Stimulated activated CD8-positive, alpha-beta memory T cell treated with anti-CD3 and anti-CD28 coated beads, Interleukin-4, amount 100 ng/mL, for 24 hours (primary cell): ENCODE data around the gene MYOC.
"Not testable (repeated sequence)": the region's sequence is repeated elsewhere in the genome, so short reads cannot be mapped to it uniquely, and the experiment has no call there.

Source experiments
- DNase-seq: peaks from one replicate; pipeline ENCODE4 v3.0.0-alpha.2; 2020; ENCODE audit warnings: low read depth

MYOC gene

GRCh38 chr1:171652234-171652822 lies at the start of gene MYOC:
MYOC (minus strand) TSS chr1:171652688; CDS start chr1:171652611, 77 bp downstream.
- DNase-seq: no peak

- no peak for DNase-seq
Observed at GRCh38 chr1:171699531-171699930, 47.0 kb upstream of the MYOC start.

- DNase-seq: not testable (repeated sequence)
Observed at GRCh38 chr1:171695772-171696171, 43.3 kb upstream of the MYOC start.

DNA sequence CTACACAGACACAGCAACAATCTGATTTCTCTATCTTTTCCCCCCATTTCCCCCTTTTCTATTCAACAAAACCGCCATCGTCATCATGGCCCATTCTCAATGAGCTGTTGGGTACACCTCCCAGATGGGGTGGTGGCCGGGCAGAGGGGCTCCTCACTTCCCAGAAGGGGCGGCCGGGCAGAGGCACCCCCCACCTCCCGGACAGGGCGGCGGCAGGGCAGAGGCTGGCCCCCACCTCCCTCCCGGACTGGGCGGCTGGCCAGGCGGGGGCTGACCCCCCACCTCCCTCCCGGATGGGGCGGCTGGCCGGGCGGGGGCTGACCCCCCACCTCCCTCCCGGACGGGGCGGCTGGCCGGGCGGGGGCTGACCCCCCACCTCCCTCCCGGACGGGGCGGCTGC lies 41.1 kb upstream of the MYOC start:
- DNase-seq: not testable (repeated sequence)

DNA sequence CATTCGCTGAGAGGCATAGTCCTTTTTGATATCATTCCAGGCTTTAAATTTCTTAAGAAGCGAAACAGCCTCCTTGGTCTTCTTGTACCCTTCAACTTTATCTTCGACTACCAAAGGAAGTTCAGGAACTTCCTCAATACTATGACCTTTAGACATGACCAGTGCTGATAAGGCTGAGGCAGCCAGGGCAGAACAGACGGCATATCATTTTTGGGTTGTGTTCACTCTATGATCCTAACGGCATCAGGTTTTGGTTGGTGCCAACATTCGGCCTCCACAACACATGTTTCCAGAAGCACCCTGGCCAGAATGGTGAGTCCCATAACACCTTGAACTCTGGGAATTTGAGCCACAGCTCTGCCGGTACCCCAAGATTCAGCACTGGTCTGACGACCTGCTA lies 31.4 kb upstream of the MYOC start:
- DNase-seq: no peak

DNA sequence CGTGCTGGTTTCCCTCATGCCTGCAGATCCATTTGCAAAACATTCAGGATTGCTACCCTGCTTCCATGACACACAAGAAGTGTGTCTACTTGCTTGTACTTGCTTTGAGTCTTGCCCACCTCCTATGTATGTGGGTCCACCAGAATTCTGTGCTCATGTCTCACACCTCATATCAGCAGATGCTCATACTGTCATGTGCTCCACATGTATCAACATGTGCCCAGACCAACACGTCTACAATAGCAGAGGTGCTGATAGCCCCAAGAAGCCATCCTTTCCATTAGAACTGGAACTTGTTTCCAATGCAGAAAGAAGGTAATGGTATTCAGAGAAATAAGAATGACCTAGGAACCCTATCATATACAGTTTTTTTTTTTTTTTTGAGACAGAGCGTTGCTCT lies 27.9 kb upstream of the MYOC start:
- DNase-seq: no peak

GRCh38 chr1:171676823-171677222 lies 24.3 kb upstream of the MYOC start:
- no peak for DNase-seq

- DNase-seq: no peak
Observed at GRCh38 chr1:171674431-171675405, 22.2 kb upstream of the MYOC start.

DNA sequence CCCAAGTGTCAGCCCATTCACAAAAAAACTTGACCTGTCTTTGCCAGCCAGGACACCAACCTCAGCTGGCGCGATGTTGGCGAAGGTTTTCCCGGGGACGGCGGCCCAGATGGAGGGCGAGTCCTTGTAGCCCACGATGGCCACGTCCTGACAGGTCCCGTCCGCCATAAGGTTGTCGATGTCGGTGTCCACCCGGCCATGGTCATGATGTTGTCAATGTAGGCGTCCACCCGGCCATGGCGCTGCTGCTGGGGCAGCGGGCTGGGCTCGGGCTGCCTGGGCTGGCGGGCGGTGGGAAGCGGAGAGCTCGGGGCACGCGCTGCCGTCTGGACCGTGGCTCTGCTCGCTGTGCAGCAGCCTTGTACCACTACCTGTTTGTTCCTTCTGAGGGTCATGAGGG lies 18.3 kb upstream of the MYOC start:
- no peak for DNase-seq

DNA sequence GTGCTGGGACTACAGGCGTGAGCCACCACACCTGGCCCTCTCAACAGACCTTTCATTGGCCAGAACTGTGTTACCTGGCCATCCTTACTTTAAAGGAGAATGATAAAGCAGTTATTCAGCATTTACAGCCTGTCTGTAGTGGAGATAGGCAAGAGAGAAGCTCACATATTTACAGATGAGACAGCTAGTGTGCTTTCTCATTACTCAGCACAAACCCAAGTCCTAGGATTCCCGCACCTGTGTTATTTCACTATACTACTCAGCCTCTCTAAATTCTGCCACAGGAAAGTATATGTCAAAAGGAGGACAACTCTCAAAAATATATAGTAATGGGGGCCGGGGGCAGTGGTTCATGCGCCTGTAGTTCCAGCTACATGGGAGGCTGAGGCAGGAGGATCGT lies 15.9 kb upstream of the MYOC start:
- no peak for DNase-seq

DNA sequence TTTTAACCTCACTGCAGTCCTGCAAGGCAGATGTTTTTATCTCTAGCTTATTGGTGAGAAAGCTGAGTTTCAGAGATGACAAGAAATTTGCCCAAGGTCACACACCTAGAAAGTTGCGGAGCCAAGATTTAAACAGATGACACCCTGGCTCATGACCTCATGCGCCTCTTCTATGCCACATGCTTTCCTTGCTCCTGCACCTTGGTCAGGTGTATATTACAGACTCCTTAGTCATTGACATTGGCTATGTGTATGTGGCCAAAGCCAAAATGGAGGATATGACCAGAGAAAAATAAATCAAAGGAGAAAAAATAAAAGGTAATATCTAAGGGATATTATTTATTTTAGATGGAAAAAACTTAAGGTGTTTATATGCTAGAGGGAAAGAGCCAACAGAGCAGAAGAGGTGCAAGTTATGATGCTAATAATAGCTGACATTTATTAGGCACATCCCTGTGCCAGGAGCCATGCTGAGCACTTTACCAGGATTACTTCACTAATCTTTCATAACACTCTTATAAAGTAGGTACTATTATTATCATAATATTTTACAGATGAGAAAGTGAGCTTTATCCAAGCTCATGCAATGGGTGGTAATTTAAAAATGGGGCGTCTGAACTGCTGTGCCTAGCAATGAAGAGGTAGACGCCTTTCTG lies 13.8 kb upstream of the MYOC start:
- no peak for DNase-seq

DNA sequence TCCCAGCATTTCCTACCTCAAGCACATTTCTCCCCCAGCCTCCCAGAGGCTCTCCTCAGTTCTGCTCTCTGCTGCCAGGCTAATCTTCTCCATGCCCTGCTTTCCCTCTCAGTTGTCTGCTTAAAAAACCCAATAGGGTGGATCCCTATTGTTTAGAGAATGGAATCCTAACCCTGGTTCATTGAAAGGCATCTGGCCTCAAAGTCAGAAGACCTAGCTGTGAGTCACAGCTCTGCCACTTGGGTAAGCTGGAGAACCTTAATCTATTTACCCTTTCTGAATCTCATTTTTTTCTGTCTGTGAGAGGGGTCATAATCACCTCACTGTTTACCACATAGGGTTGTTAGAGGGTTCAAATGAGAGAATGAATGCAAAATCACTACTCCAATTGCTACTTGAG lies 12.5 kb upstream of the MYOC start:
- DNase-seq: no peak

DNA sequence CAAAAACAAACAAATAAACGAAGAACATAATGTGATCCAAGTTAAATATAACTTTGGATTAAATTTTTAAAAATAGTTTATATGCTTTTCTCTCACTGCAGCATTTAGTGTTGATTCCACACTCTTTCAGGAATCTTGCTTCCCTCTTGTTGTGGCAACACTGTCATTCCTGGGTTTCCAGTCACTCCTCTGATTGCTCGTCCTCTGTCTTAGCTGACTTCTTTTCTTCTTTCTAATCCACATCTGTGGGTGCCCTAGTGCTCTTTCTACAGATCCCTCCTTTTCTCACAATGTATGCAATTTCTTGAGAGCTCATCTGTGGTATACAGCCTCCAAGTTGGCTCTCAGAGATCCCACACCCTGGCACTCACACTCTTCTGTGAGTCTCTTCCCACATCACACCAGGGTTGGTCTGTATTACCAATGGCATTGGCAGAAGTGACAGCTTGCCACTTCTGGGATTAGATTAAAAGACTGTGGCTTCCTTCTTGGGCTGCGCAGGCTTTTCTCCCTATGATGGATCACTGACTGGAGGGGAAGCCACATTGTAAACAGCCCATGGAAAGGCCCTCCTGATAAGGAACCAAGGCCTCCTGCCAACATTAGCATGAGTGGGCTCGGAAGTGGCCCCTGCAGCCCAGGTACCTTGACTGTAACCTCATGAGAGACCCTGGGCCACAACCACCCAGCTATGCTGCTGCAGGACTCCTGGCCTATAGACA lies 11.5 kb upstream of the MYOC start:
- DNase-seq: no peak

DNA sequence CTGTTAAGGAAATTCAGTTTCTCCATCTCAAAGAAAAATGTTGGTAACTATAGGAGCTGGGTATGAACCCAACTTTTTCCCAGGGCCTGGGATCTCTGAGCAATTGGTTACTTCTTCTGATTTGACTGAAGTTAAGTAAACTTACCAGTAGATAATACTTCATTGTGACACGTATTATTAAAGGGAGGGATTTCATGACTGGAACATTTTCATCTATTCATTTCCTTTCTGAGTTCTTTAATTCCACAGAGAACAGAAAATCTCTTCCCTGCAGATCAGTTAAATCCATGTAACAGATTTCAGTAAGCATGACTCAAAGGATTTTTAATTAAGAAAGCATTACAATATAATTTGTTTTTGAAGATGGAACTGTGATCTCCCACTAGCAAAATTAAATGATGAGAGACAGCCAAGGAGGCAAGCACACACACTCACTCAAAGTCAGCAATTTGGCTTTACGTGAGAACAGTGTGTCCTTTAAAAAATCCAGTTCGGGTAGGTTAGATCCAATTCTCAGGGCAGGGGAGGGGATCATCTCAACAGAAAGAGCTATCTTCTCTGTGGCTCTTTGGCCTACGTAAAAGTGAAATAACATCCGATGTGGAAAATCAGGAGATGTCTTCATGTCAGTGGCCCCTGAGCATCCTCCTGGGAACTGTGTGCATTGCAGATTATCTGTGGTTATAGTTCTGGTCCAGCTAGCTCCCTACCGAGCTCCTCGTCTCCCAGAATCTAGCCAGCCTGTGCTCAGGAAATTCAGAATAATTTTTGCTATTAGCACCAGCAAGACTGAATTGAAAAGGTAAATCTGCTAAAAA lies 10.8 kb upstream of the MYOC start:
- DNase-seq: no peak

- no peak for DNase-seq
Observed at GRCh38 chr1:171661076-171661650, 8.7 kb upstream of the MYOC start.

- not testable (repeated sequence) for DNase-seq
Observed at GRCh38 chr1:171656206-171656605, 3.7 kb upstream of the MYOC start.

GRCh38 chr1:171655746-171656116 lies 3.2 kb upstream of the MYOC start:
- DNase-seq: no peak

DNA sequence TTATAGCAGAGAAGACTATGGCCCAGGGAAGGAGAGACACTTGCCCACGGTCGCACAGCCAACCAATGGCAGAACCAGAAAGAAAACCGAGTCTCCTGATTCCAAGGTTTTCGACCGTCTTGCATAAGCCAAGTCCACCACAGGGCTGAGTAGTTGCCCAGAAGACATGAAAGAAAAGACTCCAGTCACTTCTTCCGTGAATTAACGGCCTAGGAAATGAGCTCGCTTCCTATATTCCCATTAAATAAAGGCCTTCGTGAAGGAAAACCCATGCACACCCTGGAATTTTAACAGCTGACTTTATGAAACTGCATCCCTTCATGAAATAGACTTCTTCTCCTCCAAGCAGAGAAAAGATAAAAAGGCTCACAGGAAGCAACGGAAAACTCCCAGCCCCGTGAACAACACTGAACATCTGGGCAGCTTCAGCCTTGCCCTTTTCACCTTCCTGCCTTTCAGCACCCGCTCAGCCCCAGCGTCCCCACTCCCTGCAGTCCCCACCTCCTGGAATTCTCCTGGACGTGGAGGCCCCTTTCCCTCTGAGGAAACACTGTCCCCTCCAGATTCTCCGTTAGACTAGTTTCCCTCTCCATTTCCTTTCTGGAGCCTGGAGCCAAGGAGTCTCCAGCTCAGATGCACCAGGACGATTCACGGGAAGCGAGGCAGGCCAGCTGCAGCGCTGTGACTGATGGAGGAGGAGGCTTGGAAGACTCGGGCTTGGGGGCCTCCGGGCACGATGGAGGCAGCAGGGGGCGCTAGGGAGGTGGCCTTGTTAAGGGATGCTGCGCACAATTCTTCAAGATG lies 2.7 kb upstream of the MYOC start:
- DNase-seq: peak; percentile 60

DNA sequence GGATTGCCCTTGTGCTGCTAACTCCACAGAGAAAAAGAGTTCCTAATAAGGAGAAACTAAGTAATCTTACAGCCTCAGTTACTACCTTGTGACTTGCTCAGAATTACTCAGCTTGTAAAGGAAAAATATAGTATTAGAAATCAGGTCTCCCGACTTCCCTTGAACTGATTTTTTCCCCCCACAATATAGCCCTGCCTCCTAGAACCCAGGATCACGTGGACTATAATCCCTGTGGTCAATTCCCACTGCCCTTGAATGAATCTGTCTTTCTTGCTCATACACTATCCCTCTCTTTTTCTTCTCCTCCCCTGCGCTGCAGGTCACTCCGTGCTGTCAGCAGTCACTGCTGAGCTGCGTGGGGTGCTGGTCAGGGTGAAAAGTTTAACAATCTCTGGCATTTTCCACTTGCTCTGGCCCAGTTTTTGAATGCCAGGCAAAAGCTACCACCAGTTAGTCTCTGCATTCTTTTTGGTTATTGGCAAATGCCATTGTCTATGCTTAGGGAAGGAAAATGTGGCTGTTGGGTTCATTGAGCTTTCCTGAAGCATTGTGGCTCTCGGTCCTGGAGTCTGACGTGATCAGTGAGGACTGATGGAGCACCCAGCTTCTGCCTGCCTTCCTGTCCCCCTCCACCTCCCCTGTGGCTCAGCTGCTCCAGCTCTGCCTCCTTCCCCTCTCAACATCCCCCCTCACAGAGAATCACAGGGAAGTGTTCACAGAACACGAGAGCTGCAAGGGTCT lies 1.9 kb upstream of the MYOC start:
- DNase-seq: no peak

- no peak for DNase-seq
Observed at GRCh38 chr1:171653796-171654195, 1.3 kb upstream of the MYOC start.
